Naive B cell (primary cell): ENCODE measurements around the gene TCF25. TPM values are rescaled to one million over a fixed set of nuclear protein-coding genes. Genes with fewer than 3 reads are reported as not detected.
"Not testable (repeated sequence)": the region's sequence is repeated elsewhere in the genome, so short reads cannot be mapped to it uniquely, and the experiment has no call there.

Experiments used
- ATAC-seq, 2 donors: fragments of 150-1000 bp; cut with Tn5 transposase; 2 replicates each; pipeline ENCODE4 v1.10.0; 2021; ENCODE audit warnings: low read depth in 2 of 2, mild to moderate bottlenecking in 2 of 2, moderate library complexity in 2 of 2
- DNase-seq: peaks from one replicate; pipeline ENCODE4 v3.0.0; 2022
- H3K27ac Mint-ChIP-seq, 6 donors: one replicate each; pipeline ENCODE4 v1.8.0; 2020 to 2022; ENCODE audit warnings: mild to moderate bottlenecking in 6 of 6, mixed read lengths in 6 of 6, moderate library complexity in 5 of 6, inconsistent platforms in 2 of 6
- H3K27me3 Mint-ChIP-seq, 3 donors: one replicate each; pipeline ENCODE4 v1.8.0; 2021 to 2022; ENCODE audit warnings: mixed read lengths in 3 of 3, mild to moderate bottlenecking in 1 of 3
- H3K36me3 Mint-ChIP-seq, 2 donors: one replicate each; pipeline ENCODE4 v1.8.0; 2020 to 2022; ENCODE audit warnings: mixed read lengths in 2 of 2, inconsistent platforms in 1 of 2, mild to moderate bottlenecking in 1 of 2
- H3K4me1 Mint-ChIP-seq, 3 donors: one replicate each; pipeline ENCODE4 v1.8.0; 2020 to 2022; ENCODE audit warnings: mixed read lengths in 3 of 3, inconsistent platforms in 1 of 3, mild to moderate bottlenecking in 1 of 3, moderate library complexity in 1 of 3
- H3K4me3 Mint-ChIP-seq, 8 donors: one replicate each; pipeline ENCODE4 v1.8.0; 2020 to 2022; ENCODE audit warnings: mild to moderate bottlenecking in 8 of 8, mixed read lengths in 8 of 8, moderate library complexity in 8 of 8, inconsistent platforms in 2 of 8
- H3K9me3 Mint-ChIP-seq, 7 donors: one replicate each; pipeline ENCODE4 v1.8.0; 2020 to 2022; ENCODE audit warnings: mixed read lengths in 7 of 7, mild to moderate bottlenecking in 5 of 7, inconsistent platforms in 2 of 7, moderate library complexity in 1 of 7
- polyA plus RNA-seq, 6 donors: library from polyadenylated mRNA; unstranded; fragments of 300-500 nt; fragmentation: Illumina TruSeq; gene quantifications; one replicate each; pipeline ENCODE4 v1.2.3, GENCODE V29; 2021; ENCODE audit warnings: low read depth in 6 of 6

The TCF25 gene
- polyA plus RNA-seq, 6 donors from 2014 or later, result 88.4 to 135 (median 108) TPM

- not testable (repeated sequence) for H3K27ac Mint-ChIP-seq, DNase-seq, H3K9me3 Mint-ChIP-seq, H3K4me3 Mint-ChIP-seq, ATAC-seq, H3K36me3 Mint-ChIP-seq
- peaks cover 3 to 20% (median 15%) of the 10 kb centered on the region in 3 donors for H3K4me1 Mint-ChIP-seq
- peaks cover 7 to 19% (median 19%) of the 10 kb centered on the region in 3 donors for H3K27me3 Mint-ChIP-seq
Measured at GRCh38 chr16:89834813-89835363, 38.5 kb upstream of the TCF25 start.

- DNase-seq, H3K36me3 Mint-ChIP-seq, H3K27ac Mint-ChIP-seq, ATAC-seq, H3K9me3 Mint-ChIP-seq: not testable (repeated sequence)
- peak overlapping the region in 1 of 8 donors; percentile 69 for H3K4me3 Mint-ChIP-seq
- peaks cover 3 to 20% (median 15%) of the 10 kb centered on the region in 3 donors for H3K4me1 Mint-ChIP-seq
- peaks cover 0 to 12% (median 11%) of the 10 kb centered on the region in 3 donors for H3K27me3 Mint-ChIP-seq
Measured at GRCh38 chr16:89836484-89836883, 36.9 kb upstream of the TCF25 start.

- no peak for DNase-seq
- Mint-ChIP-seq H3K4me3 (peak overlapping the region in 4 of 8 donors; percentile 34 to 84 (median 59)), H3K27me3 (peaks cover 0 to 6% (median 6%) of the 10 kb centered on the region in 3 donors), H3K27ac (peak overlapping the region in 2 of 6 donors; percentile 50 to 76), H3K36me3 (no peaks in the 10 kb centered on the region), H3K4me1 (peaks cover 3 to 20% (median 15%) of the 10 kb centered on the region in 3 donors), H3K9me3 (no peaks in the 10 kb centered on the region)
- ATAC-seq, result no peak
Measured at GRCh38 chr16:89837014-89837546, 36.3 kb upstream of the TCF25 start.

GRCh38 chr16:89841275-89841674, 32.1 kb upstream of the TCF25 start:
- Mint-ChIP-seq H3K9me3 (no peaks in the 10 kb centered on the region), H3K36me3 (no peaks in the 10 kb centered on the region), H3K27ac (no peak overlapping the region), H3K4me3 (no peak overlapping the region), H3K4me1 (peaks cover 8 to 36% (median 24%) of the 10 kb centered on the region in 3 donors), H3K27me3 (no peaks in the 10 kb centered on the region)
- peak in 1 of 2 donors; percentile 66 for ATAC-seq
- no peak for DNase-seq

- Mint-ChIP-seq H3K27me3 (no peaks in the 10 kb centered on the region), H3K27ac (no peak overlapping the region), H3K9me3 (no peaks in the 10 kb centered on the region), H3K4me1 (peaks cover 8 to 28% (median 18%) of the 10 kb centered on the region in 3 donors), H3K36me3 (no peaks in the 10 kb centered on the region), H3K4me3 (no peak overlapping the region)
- DNase-seq (no peak), ATAC-seq (no peak)
Measured at GRCh38 chr16:89842471-89843408, 30.7 kb upstream of the TCF25 start.

- H3K27ac Mint-ChIP-seq, result no peak overlapping the region
- DNase-seq (no peak), ATAC-seq (no peak)
- peak overlapping the region in 1 of 8 donors; percentile 35 for H3K4me3 Mint-ChIP-seq
- peaks cover 6 to 19% (median 11%) of the 10 kb centered on the region in 3 donors for H3K4me1 Mint-ChIP-seq
- H3K36me3 Mint-ChIP-seq, result no peaks in the 10 kb centered on the region
- no peaks in the 10 kb centered on the region for H3K27me3 Mint-ChIP-seq
- no peaks in the 10 kb centered on the region for H3K9me3 Mint-ChIP-seq
Measured at GRCh38 chr16:89843409-89844350, 29.7 kb upstream of the TCF25 start.

GRCh38 chr16:89844739-89845339, 28.6 kb upstream of the TCF25 start:
- H3K9me3 Mint-ChIP-seq, result no peaks in the 10 kb centered on the region
- no peaks in the 10 kb centered on the region for H3K27me3 Mint-ChIP-seq
- ATAC-seq, result no peak
- H3K27ac Mint-ChIP-seq, result peak overlapping the region in 2 of 6 donors; percentile 38 to 53
- H3K4me1 Mint-ChIP-seq, result peaks cover 5 to 16% (median 10%) of the 10 kb centered on the region in 3 donors
- H3K36me3 Mint-ChIP-seq, result no peaks in the 10 kb centered on the region
- no peak overlapping the region for H3K4me3 Mint-ChIP-seq
- no peak for DNase-seq

GRCh38 chr16:89845417-89845816, 28.0 kb upstream of the TCF25 start:
- DNase-seq, result no peak
- peak overlapping the region in 4 of 8 donors; percentile 10 to 74 (median 56) for H3K4me3 Mint-ChIP-seq
- peak; percentile 63 to 64 for ATAC-seq
- H3K36me3 Mint-ChIP-seq, result no peaks in the 10 kb centered on the region
- no peaks in the 10 kb centered on the region for H3K27me3 Mint-ChIP-seq
- peaks cover 5 to 16% (median 10%) of the 10 kb centered on the region in 3 donors for H3K4me1 Mint-ChIP-seq
- no peaks in the 10 kb centered on the region for H3K9me3 Mint-ChIP-seq
- peak overlapping the region in 3 of 6 donors; percentile 38 to 51 (median 44) for H3K27ac Mint-ChIP-seq

GRCh38 chr16:89847051-89847939, 26.1 kb upstream of the TCF25 start:
- Mint-ChIP-seq H3K36me3 (no peaks in the 10 kb centered on the region), H3K4me3 (peak overlapping the region in 1 of 8 donors; percentile 9), H3K27me3 (no peaks in the 10 kb centered on the region), H3K27ac (no peak overlapping the region), H3K4me1 (peaks cover 5 to 16% (median 10%) of the 10 kb centered on the region in 3 donors), H3K9me3 (no peaks in the 10 kb centered on the region)
- DNase-seq, result no peak
- ATAC-seq, result no peak

GRCh38 chr16:89847940-89848297, 25.5 kb upstream of the TCF25 start:
- Mint-ChIP-seq H3K4me1 (peaks cover 5 to 16% (median 10%) of the 10 kb centered on the region in 3 donors), H3K27ac (no peak overlapping the region), H3K4me3 (no peak overlapping the region), H3K9me3 (no peaks in the 10 kb centered on the region), H3K27me3 (no peaks in the 10 kb centered on the region), H3K36me3 (no peaks in the 10 kb centered on the region)
- DNase-seq, result no peak
- ATAC-seq, result no peak

- peaks cover 5 to 16% (median 10%) of the 10 kb centered on the region in 3 donors for H3K4me1 Mint-ChIP-seq
- no peaks in the 10 kb centered on the region for H3K9me3 Mint-ChIP-seq
- no peak overlapping the region for H3K27ac Mint-ChIP-seq
- no peak overlapping the region for H3K4me3 Mint-ChIP-seq
- ATAC-seq (no peak), DNase-seq (no peak)
- no peaks in the 10 kb centered on the region for H3K27me3 Mint-ChIP-seq
- H3K36me3 Mint-ChIP-seq, result no peaks in the 10 kb centered on the region
Measured at GRCh38 chr16:89848974-89849373, 24.4 kb upstream of the TCF25 start.
